ENCODE results near the gene ANKRD35.
"Not testable (repeated sequence)": the region's sequence is repeated elsewhere in the genome, so short reads cannot be mapped to it uniquely, and the experiment has no call there.

Gene ANKRD35

DNA sequence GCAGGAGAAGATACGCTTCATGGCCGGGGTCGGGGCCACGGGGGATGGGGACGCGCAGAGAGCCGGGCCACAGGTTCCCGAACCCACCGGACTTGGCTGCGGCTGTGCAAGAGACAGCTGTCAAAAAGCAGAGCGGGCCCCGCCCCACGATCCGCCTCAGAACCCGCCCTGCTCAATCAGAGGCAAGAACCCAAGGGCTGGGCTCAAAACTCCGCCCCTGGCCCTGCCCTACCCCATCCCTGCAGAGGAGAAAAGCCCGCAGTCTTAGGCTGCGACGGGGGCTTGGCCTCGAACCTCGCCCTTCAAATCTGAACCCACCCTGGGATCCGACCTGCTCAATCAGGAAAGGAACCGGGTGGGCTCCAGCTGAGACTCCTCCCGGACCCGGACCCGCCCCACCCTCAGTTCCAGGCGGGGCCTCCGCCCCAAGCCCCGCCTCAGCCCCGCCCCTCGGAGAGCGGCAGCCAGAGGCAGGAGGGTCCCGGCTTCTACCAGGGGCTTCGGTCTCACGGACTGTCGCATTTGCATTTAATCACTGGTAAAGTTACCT is at the start of gene ANKRD35:
Gene ANKRD35 (minus strand): TSS at position 129 of the 550 bp plus-strand sequence. CDS start 108 bp downstream, at position 21.
- peak; percentile 77 for DNase-seq

GRCh38 chr1:145932522-145933009 is 46.9 kb upstream of the ANKRD35 start:
- not testable (repeated sequence) for DNase-seq

- DNase-seq = no peak
These were observed 42.4 kb upstream of the ANKRD35 start for GRCh38 chr1:145927916-145928643.

DNA sequence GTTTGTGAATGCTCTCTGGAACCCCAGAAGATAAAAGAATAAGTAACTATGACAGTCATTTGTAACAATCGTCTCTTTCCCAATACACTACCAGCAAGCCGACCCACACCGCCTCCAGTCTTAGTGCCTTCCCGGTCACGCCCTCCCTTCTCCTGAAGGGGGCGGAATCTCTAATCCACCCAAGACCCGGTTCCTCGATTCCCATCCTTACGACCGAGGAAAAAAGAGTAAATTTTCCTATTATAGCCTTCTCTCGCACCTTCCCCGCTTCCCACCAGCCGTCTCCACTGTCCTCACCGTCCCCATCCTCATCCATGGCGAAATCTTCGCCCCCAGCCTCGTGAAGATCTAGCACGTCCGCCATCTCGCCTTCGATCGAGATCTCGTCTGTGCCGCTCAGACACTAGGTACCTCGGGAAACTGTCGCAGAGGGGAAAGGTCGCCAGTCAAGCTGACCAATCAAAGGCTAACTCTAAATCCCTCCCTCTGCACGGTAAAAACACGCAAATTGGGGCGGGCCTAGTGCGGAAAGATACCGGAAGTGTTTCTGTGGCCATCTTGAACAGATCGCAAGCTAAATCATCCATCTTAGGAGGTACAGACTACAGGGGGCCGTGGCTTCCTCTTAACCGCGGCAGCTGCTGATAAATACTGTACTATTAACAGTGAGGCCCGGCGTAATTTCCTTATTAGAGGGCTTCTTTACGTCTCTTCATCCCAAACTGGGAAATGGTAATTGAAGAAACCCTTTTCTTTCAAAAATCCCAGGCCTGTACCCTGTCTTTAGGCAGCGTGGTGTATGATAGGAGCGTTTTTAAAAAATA is 41.6 kb upstream of the ANKRD35 start, which contains the start of gene RBM8A:
Gene RBM8A (minus strand): TSS at position 422 of the 824 bp plus-strand sequence. CDS start 58 bp downstream, at position 364.
- peak; percentile 98 for DNase-seq

GRCh38 chr1:145926686-145927062 is 41.0 kb upstream of the ANKRD35 start:
- DNase-seq = no peak

- no peak for DNase-seq
These were observed 36.6 kb upstream of the ANKRD35 start for GRCh38 chr1:145922266-145922665.

GRCh38 chr1:145920297-145920696 is 34.6 kb upstream of the ANKRD35 start:
- DNase-seq = not testable (repeated sequence)

GRCh38 chr1:145918992-145919939 is 33.6 kb upstream of the ANKRD35 start:
- peak; percentile 33 for DNase-seq

- peak; percentile 73 for DNase-seq
These were observed 32.7 kb upstream of the ANKRD35 start, which contains the start of gene PEX11B for GRCh38 chr1:145918144-145918991. Gene PEX11B, minus strand, starts transcription at chr1:145918717. Its CDS starts 29 bp downstream, at chr1:145918688.

DNA sequence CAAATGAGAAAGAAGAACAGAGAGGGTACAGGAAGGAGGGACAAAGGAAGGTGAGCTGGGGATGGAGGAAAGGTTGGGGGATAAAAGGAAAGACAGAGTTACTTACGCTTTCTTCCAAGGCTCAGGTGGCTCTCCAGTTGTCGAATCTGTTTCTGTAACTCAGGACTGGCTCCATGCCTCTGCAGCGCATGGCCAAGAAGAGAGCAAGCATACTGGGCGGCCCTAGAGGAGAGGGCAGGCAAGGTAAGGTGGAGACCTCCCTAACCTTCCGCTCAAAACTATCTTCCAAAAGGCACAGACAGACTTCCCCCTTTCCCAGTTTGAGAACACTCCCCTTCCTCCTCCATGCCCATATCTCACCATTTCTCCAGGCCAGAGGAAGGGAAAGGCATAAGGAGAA is 31.9 kb upstream of the ANKRD35 start:
- no peak for DNase-seq

GRCh38 chr1:145916745-145917144 is 31.1 kb upstream of the ANKRD35 start:
- DNase-seq = no peak

DNA sequence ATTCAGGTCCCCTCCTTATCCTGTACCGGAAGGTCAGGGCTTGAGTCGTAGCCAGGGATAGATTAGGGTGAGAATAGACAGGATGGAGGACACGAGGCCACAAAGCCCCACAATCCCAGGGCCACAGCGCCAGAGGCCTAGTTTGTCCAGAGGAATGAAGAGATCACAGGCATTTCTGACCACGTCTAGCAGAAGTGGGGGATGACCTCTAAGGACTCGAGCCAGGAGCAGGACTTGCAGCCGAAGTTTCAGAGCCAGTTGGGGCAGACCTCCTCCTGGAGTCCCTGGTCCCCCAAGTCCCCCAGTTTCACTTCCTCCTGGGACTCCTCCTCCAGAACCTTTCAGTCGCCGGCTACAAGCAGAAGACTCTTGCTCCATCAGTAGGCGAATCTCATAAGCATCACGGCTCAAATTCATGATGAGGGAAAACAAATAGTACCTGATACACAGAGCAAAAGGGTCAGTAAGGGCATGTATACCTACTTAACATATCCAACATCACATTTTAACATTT is 26.5 kb upstream of the ANKRD35 start:
- DNase-seq = no peak

DNA sequence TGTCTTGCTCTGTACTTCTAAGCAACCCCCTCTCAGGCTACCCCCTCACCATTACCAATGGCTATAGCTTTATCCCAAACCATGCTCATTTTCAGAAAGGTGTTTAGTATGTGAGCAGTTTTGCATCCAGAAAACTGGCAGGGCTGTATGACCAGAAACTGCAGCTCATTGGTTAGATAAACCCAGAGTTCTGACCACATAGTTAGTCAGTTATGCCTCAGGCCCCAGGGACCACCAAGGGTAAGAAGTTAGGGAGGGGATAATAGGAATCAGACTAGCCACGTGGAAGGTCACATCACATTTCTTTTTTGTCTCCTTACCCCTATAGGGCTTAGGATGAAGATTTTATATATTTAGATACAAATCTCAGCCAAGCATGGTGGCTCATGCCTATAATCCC is 23.0 kb upstream of the ANKRD35 start:
- no peak for DNase-seq

DNA sequence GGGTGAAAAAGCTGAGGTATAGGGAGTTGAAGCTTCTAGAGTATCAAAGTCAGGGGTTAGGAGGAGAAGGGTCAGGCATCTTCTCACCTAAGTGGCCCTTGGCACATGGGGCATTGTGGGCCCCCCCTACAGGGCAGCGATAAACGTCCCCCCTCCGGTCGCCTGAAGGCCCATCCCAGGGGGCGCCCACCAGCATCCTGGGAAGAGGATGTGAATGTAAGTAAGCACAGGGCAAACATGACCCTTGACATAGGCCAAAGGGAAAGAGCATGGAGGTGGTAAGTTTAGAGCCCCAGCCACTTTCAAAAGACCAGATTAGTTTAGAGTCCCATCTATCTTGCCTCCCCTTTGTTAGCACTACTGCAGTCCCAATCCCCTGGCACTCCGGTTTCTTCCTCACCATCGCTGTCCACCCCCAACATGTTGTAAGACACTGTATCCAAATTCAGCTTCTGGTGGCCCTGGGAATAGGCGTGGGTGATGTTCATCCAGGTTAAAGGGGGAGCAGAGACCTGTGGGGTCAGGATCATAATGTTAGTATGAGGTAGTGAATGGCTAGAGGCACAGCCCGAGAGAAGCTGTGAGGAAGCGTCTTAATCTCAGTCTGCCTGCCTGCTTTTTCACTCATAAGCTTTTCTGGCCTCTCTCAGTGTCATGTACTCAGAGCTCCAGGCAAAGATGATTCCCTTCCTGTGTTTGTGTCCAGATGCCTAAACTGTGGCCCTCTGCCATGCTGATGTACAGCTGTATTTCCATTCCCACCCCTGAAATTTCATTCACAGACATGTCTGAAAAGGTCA is 21.5 kb upstream of the ANKRD35 start:
- DNase-seq = no peak

GRCh38 chr1:145901312-145902021 is 15.8 kb upstream of the ANKRD35 start:
- no peak for DNase-seq

DNA sequence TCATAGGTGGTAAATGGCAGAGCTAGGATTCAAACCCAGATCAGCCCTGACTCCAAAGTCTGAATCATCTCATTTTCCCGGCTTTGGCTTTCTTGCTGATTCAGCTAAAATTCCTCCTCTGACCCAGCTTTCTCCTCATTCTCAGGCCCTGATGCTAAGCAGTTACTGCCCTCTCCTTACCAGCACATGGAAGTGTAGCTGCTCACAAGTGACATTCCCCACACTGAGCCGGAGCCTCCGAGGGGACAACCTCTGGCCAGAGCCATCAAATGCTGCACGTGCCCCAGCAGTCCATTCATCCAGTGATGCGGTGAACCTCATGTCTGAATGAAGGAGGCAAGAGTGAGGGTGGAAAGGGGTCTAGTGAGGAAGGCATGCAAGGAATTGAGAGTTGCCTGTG is 13.1 kb upstream of the ANKRD35 start:
- DNase-seq = no peak

DNA sequence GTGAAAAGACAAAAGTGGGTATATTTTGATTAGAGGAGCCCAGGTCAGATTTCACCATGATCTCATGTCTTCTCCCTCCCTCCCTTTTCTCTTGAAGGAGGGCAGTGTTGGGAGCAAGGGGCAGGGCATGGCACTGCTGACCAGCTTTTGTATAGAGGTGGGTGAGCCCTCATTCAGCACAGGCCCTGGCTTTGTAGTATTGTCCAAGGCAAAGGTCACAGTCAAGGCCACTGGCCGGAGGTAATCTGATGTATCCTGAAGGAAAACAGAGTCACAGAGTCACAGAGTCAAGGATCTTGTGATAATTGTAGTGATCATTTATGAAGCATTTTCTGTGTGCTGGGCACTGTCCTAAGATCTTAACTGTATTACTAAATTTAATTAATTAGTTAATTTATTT is 12.3 kb upstream of the ANKRD35 start:
- DNase-seq = no peak

DNA sequence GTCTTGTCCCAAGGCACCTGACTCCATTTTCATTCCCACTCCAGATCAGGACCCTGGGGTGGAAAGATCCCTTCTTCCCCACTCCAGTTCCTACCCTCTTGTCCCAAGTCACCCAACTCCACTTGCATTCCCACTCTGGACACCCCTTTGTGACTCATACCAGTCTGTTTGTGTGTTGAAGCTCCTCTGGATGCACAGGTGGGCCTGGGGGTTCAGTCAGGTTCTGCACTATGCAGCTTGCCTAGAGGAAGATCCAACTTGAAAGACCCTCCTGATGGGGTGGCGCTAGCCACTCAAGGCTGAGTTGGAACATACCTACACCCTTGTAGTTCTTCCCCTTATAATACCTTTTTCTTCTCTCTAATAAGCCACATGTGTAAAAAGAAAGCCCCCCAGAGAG is 9.8 kb upstream of the ANKRD35 start:
- DNase-seq = no peak

DNA sequence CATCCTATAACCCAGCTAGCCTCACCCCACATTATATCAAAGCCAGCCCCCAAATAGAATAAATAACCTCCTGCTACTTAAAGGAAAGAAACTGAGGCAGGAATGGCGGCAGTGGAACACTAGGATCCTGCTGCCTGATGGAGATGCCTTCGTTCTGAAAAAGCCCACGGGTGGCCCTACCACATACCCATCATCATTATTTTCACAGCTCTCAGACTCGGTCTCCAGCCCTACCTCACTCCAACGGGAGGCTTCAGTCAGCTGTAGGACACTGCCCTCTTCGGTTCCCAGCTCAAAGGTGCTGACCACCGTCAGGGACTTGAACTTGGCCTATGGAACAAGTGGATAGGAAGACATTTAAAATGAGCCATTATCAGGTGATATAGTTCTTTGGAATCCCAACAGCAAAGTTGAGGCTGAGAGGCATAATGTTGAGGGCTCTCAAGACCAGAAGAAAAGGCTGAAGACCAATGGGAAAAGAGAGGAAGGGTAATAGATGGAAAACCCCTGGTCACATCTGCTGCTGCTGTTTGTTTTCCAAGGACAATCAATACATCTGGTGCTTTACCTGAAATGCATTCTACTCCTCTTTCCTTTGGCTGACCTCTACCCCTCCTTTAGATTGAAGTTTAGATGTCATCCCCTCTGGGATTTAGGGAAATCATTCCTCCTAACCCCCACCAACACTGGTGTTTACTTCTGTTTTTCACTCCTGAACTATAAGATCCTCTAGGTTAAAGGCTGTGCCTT is 7.8 kb upstream of the ANKRD35 start:
- DNase-seq = no peak

Measured in COR-L47 (cell line).